ENCODE data around the gene FOCAD.

Gene FOCAD

DNA sequence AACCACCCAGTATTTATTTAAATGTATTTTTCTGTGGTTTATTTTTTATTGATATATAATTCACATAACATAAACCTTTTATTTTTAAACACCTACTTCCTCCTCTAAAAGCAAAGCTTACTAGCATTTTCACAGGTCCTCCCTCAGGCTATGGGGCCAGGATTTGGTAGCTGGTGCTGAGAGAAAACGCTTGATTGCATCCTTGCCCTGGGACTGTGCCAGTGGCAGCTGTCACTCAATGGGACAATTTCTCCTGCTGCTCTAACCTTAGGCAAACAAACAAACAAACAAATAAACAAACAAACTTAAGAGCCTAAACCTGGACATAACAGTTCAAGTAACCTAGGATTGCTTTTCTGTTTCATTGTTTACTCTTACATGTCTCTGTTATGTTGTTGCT lies 102.7 kb downstream of the FOCAD start:
- in situ Hi-C loops (cut with MboI; ENCODE audit: low sequenced_read_pairs): no loop called here

DNA sequence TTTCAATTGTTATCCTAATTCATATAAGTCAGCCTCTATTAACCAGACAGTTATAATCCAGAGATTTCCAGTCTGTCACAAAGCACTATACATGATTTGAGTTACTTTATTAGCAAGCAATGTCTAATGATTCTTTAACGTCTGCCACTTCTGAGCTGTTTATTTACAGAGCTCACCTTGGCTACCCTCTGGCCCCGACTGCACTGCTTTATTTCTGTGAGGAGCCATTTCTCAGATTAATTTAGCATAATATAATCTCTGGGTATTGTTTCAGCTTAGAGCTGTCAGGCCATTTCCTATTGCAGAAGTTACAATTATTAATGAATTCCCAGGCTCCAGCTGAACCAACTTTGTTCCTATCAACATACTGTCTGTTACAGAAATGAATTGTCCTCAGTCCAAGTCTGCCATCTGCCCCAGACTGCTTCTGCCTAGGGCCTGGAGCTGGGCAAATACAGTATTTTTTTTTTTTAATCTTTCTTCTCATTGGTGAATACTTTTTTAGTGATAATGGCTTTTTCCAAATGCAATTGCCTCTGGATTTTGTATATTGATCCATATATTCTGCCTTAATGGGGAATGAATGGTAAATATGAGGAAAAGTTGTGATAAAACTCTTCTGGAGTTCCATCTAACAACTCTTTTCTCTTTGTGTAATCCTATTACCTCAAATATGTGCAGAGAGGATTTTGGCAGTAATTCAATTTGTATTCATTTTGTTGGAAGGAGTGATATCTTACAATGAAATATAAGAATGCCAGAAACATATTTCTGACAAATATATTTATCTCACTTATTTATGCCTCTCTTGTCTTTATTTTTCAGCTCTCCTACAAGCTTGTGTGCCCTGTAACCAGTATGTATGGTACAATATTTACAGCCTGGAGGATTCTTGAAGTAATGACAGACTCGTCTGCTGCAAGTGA lies 104.7 kb downstream of the FOCAD start:
- in situ Hi-C loops (cut with MboI; ENCODE audit: low sequenced_read_pairs): no loop called here

DNA sequence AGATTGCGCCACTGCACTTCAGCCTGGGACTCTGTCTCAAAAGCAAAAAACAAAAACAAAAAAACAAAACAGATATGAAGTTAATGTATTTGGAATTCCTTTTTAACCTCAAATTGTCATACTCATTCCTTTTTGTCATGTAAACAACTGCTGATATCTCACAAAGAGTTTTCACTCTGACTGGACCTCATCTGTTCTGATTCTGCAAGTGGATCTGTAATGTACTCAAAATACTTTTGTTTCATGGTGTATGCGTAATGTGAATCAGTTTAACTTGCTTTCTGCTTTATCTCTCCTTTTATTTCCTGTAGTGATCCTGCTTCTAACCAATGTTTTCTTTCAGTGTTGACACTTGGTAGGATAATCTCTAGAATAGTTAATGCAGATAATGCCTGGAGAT lies 106.7 kb downstream of the FOCAD start:
- in situ Hi-C loops (cut with MboI; ENCODE audit: low sequenced_read_pairs): no loop called here

DNA sequence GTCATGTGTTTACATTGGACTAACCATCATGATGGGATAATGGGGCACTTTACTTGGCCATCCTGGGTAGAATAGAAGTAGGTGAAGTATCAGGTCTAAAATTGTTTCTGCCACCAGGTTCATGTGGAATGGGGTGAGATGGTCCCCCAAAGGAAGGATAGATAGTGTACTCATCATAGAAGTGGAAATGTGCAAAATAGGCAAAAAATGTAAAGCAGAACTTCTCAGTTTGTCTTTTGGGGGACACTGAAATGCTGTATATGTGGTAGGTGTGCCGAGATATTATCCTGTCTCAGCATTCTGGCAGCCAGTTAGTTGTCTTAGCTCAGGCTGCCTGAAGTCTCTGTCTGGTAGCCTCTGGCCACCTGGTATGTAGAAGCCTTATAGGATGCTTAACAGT lies 107.6 kb downstream of the FOCAD start:
- in situ Hi-C loops (cut with MboI; ENCODE audit: low sequenced_read_pairs): no loop called here

DNA sequence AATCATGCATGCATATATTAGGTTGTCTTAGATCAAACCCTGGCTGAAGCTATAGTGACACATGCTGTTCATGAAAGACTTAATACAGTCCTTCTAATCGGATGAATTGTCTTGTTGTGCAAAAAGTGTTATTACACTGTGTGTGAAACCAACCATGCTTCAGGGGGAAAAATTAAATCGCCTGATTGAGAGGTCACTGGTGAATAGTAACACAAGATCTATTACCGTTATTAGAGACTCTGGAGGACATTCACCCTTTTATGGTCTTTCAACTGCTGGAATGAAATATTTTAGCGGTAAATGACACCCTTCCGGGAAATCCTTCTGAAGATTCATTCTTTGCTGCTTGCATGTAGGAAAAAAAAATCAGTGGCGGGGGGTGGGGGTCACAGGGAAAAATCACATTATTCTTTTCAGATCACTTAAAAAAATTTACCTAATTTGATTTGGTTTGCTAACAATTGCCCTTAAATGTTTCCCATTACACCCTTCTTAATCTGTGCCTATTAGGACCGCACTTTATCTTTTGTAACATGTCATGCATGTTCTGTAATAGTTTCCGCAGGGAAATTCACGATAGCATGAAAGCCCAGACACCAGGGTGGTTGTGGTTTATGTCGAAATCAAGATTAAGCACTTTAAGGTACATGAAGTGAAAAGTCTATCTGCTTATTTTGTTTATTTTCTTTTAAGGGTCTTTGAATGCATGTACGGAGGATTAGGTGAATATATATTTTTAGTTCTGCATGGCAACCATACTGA lies 120.6 kb downstream of the FOCAD start:
- in situ Hi-C loops (cut with MboI; ENCODE audit: low sequenced_read_pairs): no loop called here

DNA sequence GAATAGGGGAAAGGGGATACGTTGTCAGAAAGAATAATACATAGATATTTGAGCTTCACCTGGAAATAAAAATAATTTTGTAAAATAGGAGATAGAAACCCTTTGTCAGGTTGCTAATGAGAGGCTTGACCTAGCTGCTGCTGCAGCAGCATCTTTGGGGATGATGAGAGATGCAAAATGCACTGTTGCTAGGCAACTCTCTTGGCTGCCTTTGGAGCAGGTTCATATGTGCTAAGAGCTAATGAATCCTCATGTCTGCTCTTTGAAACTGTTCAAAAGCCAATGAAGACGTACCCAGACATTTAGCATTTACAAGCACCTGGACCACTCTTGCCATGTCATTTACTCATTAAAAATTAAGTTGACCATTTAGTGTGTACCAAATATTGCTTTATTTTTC lies 121.7 kb downstream of the FOCAD start:
- in situ Hi-C loops (cut with MboI; ENCODE audit: low sequenced_read_pairs): no loop called here

DNA sequence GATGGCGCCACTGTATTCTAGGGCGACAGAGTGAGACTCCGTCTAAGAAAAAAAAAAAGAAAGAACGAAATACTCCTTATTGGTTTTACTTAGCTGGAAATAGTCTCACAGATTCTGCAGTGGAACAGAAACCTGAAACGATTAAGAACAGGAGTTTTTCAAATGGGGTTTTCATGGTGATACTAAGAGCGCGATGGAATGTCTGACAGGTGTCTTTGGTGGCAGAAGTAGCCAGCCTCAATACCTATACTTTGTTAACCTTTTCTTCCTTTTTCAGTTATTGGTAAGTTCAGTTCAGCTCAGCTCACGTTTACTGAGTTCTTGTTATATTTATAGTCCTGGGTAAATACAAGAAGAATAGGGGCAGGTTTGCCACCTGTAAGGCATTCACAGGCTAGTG lies 123.9 kb downstream of the FOCAD start:
- in situ Hi-C loops (cut with MboI; ENCODE audit: low sequenced_read_pairs): no loop called here

DNA sequence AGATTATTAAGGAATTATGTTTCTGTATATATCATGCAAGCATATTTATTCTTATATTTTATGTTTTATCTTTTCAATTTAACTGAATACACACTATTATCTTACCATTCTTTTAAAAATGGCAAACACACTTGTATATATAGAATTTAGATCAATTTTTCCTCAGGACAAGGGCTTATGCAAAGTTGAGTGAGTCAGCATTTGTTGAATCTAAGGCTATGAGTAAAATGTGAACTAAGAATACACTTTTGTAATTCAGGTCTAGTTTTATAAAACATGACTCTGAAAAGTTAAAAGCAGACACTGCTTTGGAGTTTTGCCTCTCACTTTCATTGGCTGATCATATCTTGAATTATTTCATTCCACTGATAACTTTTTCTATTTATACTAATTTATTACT lies 127.8 kb downstream of the FOCAD start:
- in situ Hi-C loops (cut with MboI; ENCODE audit: low sequenced_read_pairs): no loop called here

DNA sequence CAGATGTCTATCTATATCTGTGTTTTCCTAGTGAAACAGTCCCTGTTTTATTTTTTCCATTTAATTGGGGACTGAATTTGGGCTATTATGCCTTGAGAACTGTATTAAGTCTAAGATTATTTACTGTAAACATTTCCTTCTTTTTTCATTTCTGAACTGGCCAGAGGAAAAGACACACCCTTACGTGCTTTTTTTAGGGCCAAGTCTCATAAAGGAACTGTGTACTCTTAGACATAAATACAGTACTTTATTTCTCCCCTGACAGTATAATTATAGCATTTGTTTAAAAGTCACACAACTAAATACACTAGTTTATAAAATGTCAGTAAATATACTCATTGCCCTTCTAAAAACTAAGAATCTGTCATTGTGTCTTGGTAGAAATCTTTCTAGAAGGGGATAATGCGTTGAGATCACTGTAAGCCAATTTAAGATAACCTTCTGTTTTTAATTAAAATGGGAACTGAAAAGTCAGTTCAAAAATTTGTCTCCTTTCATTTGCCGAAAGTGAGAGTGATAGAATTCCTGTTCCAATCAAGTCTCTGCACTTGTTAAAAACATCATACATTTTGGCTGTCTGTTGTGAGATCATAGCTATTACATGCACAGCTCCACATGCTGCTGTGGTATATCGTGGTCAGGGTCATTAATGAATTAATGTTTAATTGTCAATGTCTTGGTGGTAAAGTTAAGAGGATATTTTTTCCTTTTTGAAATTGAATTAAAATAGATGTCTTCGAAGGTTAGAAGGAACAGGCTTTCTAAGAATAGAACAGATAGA lies 132.1 kb downstream of the FOCAD start:
- in situ Hi-C loops (cut with MboI; ENCODE audit: low sequenced_read_pairs): no loop called here

DNA sequence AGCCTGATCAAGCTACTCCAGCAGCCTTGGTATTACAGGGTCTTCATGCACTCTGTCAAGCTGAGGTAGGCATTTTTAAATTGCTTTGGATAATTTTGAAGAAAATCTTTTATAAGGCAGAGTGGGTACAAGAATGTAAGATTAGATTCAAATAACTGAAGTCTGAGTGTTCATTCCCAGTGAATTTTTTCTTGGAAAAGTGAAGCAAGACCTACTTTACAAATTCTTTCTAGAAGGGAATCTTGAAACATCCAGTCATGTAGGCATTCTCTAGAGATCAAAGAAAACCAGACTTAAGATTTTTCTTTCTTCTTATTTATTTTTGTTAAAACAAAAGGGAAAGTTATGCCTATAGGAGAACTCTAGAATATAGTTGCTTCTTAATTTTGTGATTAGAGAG lies 139.0 kb downstream of the FOCAD start:
- in situ Hi-C loops (cut with MboI; ENCODE audit: low sequenced_read_pairs): no loop called here

DNA sequence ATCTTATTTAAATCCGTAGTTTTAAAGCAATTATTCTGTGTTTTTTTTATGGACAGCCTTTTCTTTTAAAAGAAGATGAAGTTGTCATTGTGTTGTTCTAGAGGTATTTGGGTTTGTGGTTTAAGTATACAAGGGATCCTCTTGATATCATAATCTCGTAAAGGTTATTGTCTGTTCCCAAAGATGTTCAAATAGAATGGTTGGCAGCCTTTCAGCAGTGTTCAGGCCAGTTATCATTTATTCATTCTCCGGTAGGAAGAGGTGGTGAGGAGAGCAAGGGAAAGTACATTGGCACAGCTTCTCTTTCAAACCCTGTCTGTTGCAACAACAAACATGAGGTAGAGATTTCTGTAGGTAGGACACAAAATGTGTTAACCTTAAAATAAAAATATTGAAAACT lies 147.0 kb downstream of the FOCAD start:
- in situ Hi-C loops (cut with MboI; ENCODE audit: low sequenced_read_pairs): no loop called here

DNA sequence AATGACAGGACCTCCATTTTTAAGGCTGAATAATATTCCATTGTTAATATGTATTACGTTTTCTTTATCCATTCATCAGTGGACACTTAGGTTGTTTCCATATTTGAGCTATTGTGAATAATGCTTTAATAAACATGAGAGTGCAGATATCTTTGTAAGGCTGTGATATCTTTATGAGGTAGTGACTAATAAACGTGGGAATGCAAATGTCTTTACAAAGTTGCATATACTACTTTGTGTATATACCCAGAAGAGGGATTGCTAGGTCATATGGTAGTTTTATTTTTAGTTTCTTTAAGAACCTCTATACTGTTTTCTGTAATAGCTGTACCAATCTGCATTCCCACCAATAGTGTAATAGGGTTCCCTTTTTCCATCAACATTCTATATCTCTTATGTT lies 148.7 kb downstream of the FOCAD start:
- in situ Hi-C loops (cut with MboI; ENCODE audit: low sequenced_read_pairs): no loop called here

DNA sequence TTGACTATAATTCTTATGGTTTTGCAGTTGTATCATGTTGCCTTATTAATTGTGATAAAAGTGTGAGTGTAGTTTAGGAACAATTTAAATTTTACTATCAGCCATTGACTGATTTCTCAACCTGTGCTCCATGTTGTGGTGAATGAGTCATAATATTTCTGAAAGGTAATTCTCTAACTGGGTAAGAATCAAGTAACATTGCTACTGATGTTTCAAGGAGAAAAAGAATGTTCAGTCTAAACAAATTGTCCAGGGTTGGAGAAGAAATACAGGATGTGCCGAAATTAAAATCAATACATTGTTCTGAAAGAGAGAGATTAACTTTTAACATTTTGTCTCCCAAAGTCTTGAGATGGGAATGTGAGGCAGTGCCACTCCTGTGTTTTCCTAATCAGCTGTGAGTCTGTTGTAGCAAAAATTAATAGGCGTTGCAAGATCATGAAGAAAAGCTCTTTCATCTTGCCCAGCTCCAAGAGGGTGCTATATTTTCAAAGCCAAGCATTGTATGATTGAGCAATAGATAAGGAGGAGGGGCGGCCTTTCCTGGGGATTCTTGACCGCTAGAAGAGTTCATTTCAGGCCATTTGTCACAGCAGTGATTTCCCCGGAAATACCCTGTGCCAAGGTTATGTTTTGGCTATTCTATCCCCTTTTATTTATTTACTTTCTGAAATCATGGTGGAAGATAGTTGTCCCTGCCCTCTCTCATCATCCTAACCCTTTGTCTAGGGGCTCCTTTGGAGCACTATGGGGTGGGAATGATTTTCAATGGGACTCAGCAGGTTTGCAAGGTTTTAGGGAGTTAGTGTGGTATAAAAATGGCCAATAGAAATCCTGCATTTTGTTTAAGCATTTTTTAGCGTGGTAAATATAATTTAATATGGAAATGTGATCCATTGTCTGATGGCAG lies 151.6 kb downstream of the FOCAD start:
- in situ Hi-C loops (cut with MboI; ENCODE audit: low sequenced_read_pairs): no loop called here

DNA sequence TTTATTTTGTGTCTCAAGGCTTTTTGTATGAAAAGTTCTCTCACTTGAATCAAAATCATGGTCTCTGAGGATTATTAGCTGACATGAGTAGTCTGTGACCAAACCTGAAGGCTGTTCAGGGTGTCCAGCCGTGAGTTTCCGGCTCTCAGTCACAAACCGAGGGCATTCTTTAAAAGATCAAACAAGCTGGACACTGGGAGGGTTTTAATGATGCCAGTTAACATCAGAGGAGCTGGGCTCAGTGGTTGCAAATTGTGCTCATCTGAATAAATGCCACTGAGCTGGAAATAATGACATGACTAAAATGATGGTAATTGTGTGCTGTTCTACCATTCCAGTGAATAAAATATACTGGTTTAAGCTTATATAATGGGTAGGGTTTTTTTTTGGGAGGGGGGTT lies 153.1 kb downstream of the FOCAD start:
- in situ Hi-C loops (cut with MboI; ENCODE audit: low sequenced_read_pairs): no loop called here

DNA sequence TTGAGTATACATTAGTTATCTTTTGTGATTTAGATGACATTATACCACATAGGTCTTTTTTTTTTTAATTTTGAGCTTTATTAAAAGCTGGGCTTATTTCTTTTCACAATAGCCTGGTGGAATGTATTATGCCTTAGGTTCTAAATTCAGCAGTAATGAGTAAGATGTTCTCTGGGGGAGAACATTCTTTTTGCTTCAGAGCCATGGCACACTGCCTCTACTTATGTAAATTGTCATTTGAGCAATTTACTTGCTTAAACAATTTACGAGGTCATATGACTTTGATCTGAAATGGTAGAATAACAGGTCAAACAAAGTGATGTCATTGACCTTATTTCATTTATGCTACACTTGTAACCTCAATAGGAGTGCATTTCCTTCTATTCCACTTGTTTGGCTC lies 154.2 kb downstream of the FOCAD start:
- in situ Hi-C loops (cut with MboI; ENCODE audit: low sequenced_read_pairs): no loop called here

DNA sequence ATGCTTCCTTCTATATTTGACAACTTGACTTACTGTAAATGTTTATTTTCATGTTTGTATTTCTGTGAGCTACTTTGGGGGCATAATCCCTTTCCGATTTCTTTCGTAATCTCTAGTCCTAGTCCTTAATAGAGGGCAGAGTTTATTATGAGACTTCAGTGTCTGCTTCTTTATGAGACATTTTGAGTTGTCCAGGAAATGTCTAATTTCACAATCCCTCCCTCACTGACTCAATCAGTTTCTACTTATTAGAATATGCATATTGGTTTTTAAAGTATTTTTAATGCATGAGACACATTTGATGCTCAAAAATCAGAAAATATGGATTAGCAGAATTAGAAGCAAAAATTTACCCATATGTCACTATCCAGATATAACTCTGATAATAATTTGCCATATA lies 160.9 kb downstream of the FOCAD start:
- in situ Hi-C loops (cut with MboI; ENCODE audit: low sequenced_read_pairs): no loop called here

DNA sequence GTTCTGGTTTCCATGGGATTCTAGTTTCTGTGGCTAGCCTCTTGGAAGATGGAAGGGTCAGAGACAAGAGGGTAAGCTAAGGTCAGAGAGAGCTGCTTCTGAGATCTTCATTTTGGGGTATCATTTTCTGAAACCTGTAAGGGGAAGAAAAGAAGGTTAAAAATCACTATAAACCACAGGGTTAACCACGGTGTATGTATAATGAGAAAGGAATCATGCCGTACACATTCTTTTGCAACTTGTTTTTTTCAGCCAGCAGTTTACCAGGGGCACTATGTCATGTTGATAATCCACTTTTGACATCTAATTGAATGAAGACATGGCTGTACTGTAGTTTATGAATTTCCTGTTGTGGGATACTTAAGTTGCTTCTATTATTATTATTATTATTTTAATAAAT lies 164.4 kb downstream of the FOCAD start:
- in situ Hi-C loops (cut with MboI; ENCODE audit: low sequenced_read_pairs): no loop called here

DNA sequence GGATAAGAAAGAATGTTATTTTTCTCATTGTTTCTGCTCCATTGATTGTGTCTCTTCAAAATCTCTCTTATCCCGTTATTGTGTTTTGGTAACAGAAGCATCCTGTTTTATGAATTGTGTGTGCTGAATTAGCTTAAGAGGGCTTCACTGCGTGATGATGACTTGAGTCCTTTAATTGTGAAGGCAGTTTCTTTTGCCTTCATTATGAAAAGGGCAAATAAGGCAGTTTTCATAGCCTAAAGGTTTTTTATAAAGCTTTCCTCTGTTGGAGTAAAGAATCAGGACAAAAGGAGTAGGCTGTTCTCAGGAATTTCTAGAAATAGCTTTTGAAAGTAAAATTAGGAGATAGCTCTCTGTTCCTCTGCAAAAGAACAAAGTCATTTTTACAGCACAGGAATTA lies 169.8 kb downstream of the FOCAD start:
- in situ Hi-C loops (cut with MboI; ENCODE audit: low sequenced_read_pairs): no loop called here

DNA sequence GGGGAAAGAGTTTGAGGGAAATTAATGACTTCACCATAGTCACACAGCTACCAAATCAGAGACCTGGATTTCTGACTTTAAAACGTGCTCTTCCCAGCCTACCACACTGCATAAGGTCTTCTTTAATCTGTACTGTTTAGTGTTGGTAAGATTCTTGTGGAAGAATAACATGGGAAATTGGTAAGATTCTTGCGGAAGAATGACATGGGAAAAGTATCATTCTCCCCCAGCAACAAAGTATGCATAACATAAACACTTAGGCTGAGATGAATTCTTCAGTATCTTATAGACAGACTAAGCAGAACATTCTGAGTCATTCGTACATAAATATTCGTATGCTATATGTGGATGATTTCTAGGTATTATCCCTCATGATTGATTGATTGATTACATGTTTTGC lies 170.4 kb downstream of the FOCAD start:
- in situ Hi-C loops (cut with MboI; ENCODE audit: low sequenced_read_pairs): no loop called here

DNA sequence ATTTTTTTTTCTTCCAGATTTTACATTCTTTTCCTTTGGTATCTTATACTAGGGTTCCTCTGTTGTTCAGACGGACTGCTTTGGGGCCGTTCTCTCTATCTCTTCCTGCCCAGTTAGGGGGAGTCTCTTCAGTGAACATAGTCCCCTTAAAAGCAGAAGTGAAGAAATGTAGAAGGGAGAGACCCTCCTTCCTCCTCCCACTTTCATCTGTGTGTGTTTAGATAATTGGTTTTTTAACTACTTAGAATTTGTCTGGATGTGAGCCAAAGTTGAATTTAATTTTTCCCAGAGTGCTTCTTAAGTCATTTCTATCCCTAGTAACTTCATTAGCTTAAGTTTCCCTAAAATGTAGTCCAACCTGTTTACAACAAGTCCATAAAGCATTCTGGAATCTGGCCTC lies 179.9 kb downstream of the FOCAD start:
- in situ Hi-C loops (cut with MboI; ENCODE audit: low sequenced_read_pairs): no loop called here
